ENCODE data around the gene NAALADL2. TPM values are rescaled to one million over a fixed set of nuclear protein-coding genes. Genes with fewer than 3 reads are reported as not detected.

The NAALADL2 gene
- total RNA-seq, 1 experiment from 2014 or later, result 1.6 TPM

DNA sequence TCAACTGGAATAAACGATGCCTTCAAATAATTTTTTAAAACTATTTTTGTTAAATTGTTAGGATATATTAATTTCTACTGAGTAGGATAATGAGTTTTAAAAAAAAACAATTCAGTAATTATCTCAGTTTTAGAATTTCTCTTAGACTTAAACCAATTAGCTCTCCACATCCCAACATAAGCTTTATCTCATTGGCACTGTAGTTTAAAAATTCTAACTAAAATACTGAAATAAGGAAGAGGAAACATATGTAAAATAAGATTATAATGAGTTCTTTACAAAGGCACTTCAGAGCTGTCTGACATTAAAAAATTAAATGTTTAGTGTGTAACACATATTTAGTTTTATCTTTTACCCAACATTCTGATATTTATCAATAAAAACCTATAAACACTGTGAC is 558.3 kb downstream of the NAALADL2 start:
- no peak overlapping the region for H4K8ac ChIP-seq (replicated peaks; ENCODE audit: insufficient read length, low read depth, low read length)
- H3K27me3 ChIP-seq (ENCODE audit: insufficient read depth, low read length), result no peaks in the 10 kb centered on the region
- no peak overlapping the region for H3T11ph ChIP-seq (ENCODE audit: low read length)
- no peaks in the 10 kb centered on the region for H3K23me2 ChIP-seq (ENCODE audit: insufficient read length, low read depth, low read length, poor library complexity, severe bottlenecking)
- H2BK5ac ChIP-seq (ENCODE audit: insufficient read length, low read length), result no peak overlapping the region
- H3K14ac ChIP-seq (ENCODE audit: insufficient read depth, low read length), result no peak overlapping the region
- H3K79me2 ChIP-seq (ENCODE audit: insufficient read depth, low read length), result no peaks in the 10 kb centered on the region
- H3K36me3 Mint-ChIP-seq (ENCODE audit: insufficient read depth in 1 of 3, low read depth in 3 of 3), result no peaks in the 10 kb centered on the region
- no peak overlapping the region for H3K27ac ChIP-seq (ENCODE audit: insufficient read length, low read depth, low read length)
- no peak overlapping the region for H3K23ac ChIP-seq (ENCODE audit: insufficient read length, low read depth, low read length)
- no peak overlapping the region for H3K4me3 Mint-ChIP-seq
- no peaks in the 10 kb centered on the region for H3K9me3 ChIP-seq (ENCODE audit: control insufficient read depth, low read depth, low read length)
- no peak for TF ChIP-seq CTCF (conservative IDR thresholded peaks at IDR 0.05)
- no peak overlapping the region for H3K4me2 ChIP-seq (ENCODE audit: insufficient read depth, insufficient read length, low read length)
- no peaks in the 10 kb centered on the region for H3K27me3 Mint-ChIP-seq (ENCODE audit: low read depth)
- H2AFZ ChIP-seq (ENCODE audit: low read length), result no peak overlapping the region
- no peak overlapping the region for H2BK120ac ChIP-seq (ENCODE audit: low read depth, low read length, poor library complexity, severe bottlenecking)
- H4K5ac ChIP-seq (ENCODE audit: insufficient read length, low read depth, low read length), result no peak overlapping the region
- H3K79me1 ChIP-seq (ENCODE audit: insufficient read depth, low read depth, low read length, poor library complexity, severe bottlenecking), result no peaks in the 10 kb centered on the region
- no peak overlapping the region for H3K18ac ChIP-seq (ENCODE audit: insufficient read length, low read depth, low read length)
- H4K91ac ChIP-seq (ENCODE audit: insufficient read length, low read depth, low read length), result no peak overlapping the region
- no peak overlapping the region for H2AK5ac ChIP-seq (ENCODE audit: insufficient read length, low read length)
- no peaks in the 10 kb centered on the region for H4K20me1 ChIP-seq (ENCODE audit: control insufficient read depth, insufficient read depth, insufficient read length)
- no peak overlapping the region for H3K27ac Mint-ChIP-seq
- H2BK12ac ChIP-seq (ENCODE audit: insufficient read length, low read depth, low read length), result no peak overlapping the region
- no peak overlapping the region for H2BK15ac ChIP-seq (ENCODE audit: low read depth, low read length)
- H3K56ac ChIP-seq (ENCODE audit: insufficient read length, low read depth, low read length), result no peak overlapping the region
- H3K4me1 Mint-ChIP-seq, result no peaks in the 10 kb centered on the region
- H2BK20ac ChIP-seq (ENCODE audit: low read depth, low read length, poor library complexity, severe bottlenecking), result no peak overlapping the region
- WGBS (ENCODE audit: extremely low coverage, insufficient read length, low lambda C conversion rate), result no CpG with 5 or more reads among the region's 1 CpG
- H3K4me1 ChIP-seq (ENCODE audit: insufficient read depth, low read length), result no peaks in the 10 kb centered on the region
- no peak for DNase-seq
- no peak overlapping the region for H3K9ac ChIP-seq (ENCODE audit: extremely low read depth, insufficient read length, low read length)
- no peaks in the 10 kb centered on the region for H3K9me3 Mint-ChIP-seq
- no peak overlapping the region for H3K4ac ChIP-seq (ENCODE audit: low read depth, low read length)

Measured in H9 (cell line).